ENCODE results near the gene SATB1.
"Not testable (repeated sequence)": the region's sequence is repeated elsewhere in the genome, so short reads cannot be mapped to it uniquely, and the experiment has no call there.

SATB1 gene

GRCh38 chr3:18424729-18425640, at the start of gene SATB1:
Gene SATB1, minus strand, starts transcription at chr3:18425339. Its CDS starts 4,372 bp downstream, at chr3:18420967.
- Histone ChIP-seq H3K9me3 (ENCODE audit: severe bottlenecking) (no peaks in the 10 kb centered on the region), H3K27ac (peak within 1 kb of the TSS; percentile 52; the same call in 1 of the 2 replicates), H3K27me3 (ENCODE audit: insufficient read depth, low read depth, severe bottlenecking) (no peaks in the 10 kb centered on the region), H3K4me3 (ENCODE audit: low read depth, low read length) (peak within 1 kb of the TSS; percentile 85), H3K36me3 (no peaks in the 10 kb centered on the region)
- TF ChIP-seq CTCF (IDR thresholded peaks at IDR 0.05; ENCODE audit: low read depth, low read length), result no peak
- DNase-seq, result peak; percentile 78

GRCh38 chr3:18474202-18474601, 49.1 kb upstream of the SATB1 start:
- H3K27ac ChIP-seq, result no peak overlapping the region
- DNase-seq, result no peak
- TF ChIP-seq CTCF (IDR thresholded peaks at IDR 0.05; ENCODE audit: low read depth, low read length), result no peak
- no peaks in the 10 kb centered on the region for H3K36me3 ChIP-seq
- no peaks in the 10 kb centered on the region for H3K9me3 ChIP-seq (ENCODE audit: severe bottlenecking)
- no peaks in the 10 kb centered on the region for H3K27me3 ChIP-seq (ENCODE audit: insufficient read depth, low read depth, severe bottlenecking)
- no peak overlapping the region for H3K4me3 ChIP-seq (ENCODE audit: low read depth, low read length)

- H3K27ac ChIP-seq, result no peak overlapping the region
- H3K9me3 ChIP-seq (ENCODE audit: severe bottlenecking), result no peaks in the 10 kb centered on the region
- no peak for DNase-seq
- H3K36me3 ChIP-seq, result no peaks in the 10 kb centered on the region
- TF ChIP-seq CTCF (IDR thresholded peaks at IDR 0.05; ENCODE audit: low read depth, low read length), result no peak
- H3K4me3 ChIP-seq (ENCODE audit: low read depth, low read length), result no peak overlapping the region
- no peaks in the 10 kb centered on the region for H3K27me3 ChIP-seq (ENCODE audit: insufficient read depth, low read depth, severe bottlenecking)
Observed at GRCh38 chr3:18469775-18470174, 44.6 kb upstream of the SATB1 start.

GRCh38 chr3:18466136-18466535, 41.0 kb upstream of the SATB1 start:
- no peak for TF ChIP-seq CTCF (IDR thresholded peaks at IDR 0.05; ENCODE audit: low read depth, low read length)
- no peaks in the 10 kb centered on the region for H3K27me3 ChIP-seq (ENCODE audit: insufficient read depth, low read depth, severe bottlenecking)
- H3K27ac ChIP-seq, result no peak overlapping the region
- H3K9me3 ChIP-seq (ENCODE audit: severe bottlenecking), result no peaks in the 10 kb centered on the region
- no peak for DNase-seq
- no peak overlapping the region for H3K4me3 ChIP-seq (ENCODE audit: low read depth, low read length)
- H3K36me3 ChIP-seq, result no peaks in the 10 kb centered on the region

- no peaks in the 10 kb centered on the region for H3K36me3 ChIP-seq
- TF ChIP-seq CTCF (IDR thresholded peaks at IDR 0.05; ENCODE audit: low read depth, low read length), result no peak
- no peak overlapping the region for H3K27ac ChIP-seq
- no peak overlapping the region for H3K4me3 ChIP-seq (ENCODE audit: low read depth, low read length)
- DNase-seq, result no peak
- H3K27me3 ChIP-seq (ENCODE audit: insufficient read depth, low read depth, severe bottlenecking), result no peaks in the 10 kb centered on the region
- H3K9me3 ChIP-seq (ENCODE audit: severe bottlenecking), result no peaks in the 10 kb centered on the region
Observed at GRCh38 chr3:18454766-18455165, 29.6 kb upstream of the SATB1 start.

GRCh38 chr3:18449618-18450017, 24.5 kb upstream of the SATB1 start:
- not testable (repeated sequence) for H3K9me3 ChIP-seq (ENCODE audit: severe bottlenecking); DNase-seq; H3K36me3 ChIP-seq; H3K27me3 ChIP-seq (ENCODE audit: insufficient read depth, low read depth, severe bottlenecking); H3K27ac ChIP-seq; H3K4me3 ChIP-seq (ENCODE audit: low read depth, low read length)

All from WERI-Rb-1 (cell line).